BLaER1 treated with 17β-estradiol and CSF1 and Interleukin-3, amounts not matched to agents 10 nM and 100 nM (cell line): ENCODE results near the gene CADM1.
"Not testable (repeated sequence)": the region's sequence is repeated elsewhere in the genome, so short reads cannot be mapped to it uniquely, and the experiment has no call there.

ENCODE experiments used
- H3K27ac ChIP-seq, 11 experiments: shearing (Covaris generic); formaldehyde crosslinking; 2 replicates each; pipeline ENCODE4 v1.8.1; 2022
- H3K27me3 ChIP-seq, 11 experiments: shearing (Covaris generic); formaldehyde crosslinking; 2 replicates each; pipeline ENCODE4 v1.8.1; 2022
- H3K36me3 ChIP-seq, 11 experiments: shearing (Covaris generic); formaldehyde crosslinking; 2 replicates each; pipeline ENCODE4 v1.8.1; 2022
- H3K4me1 ChIP-seq, 10 experiments: shearing (Covaris generic); formaldehyde crosslinking; 2 replicates each; pipeline ENCODE4 v1.8.1; 2022
- H3K4me2 ChIP-seq, 11 experiments: shearing (Covaris generic); formaldehyde crosslinking; 2 replicates each; pipeline ENCODE4 v1.8.1; 2022
- H3K4me3 ChIP-seq, 10 experiments: shearing (Covaris generic); formaldehyde crosslinking; 2 replicates each; pipeline ENCODE4 v1.8.1; 2022
- H3K9ac ChIP-seq, 11 experiments: shearing (Covaris generic); formaldehyde crosslinking; 2 replicates each; pipeline ENCODE4 v1.8.1; 2022
- H3K9me3 ChIP-seq, 11 experiments: shearing (Covaris generic); formaldehyde crosslinking; replicated peaks in 1 of 11; 2 replicates each; pipeline ENCODE4 v1.8.1; 2022
- H4K20me1 ChIP-seq, 11 experiments: shearing (Covaris generic); formaldehyde crosslinking; 2 replicates each; pipeline ENCODE4 v1.8.1; 2022
- Cebpa-rat ChIP-seq, 11 experiments: shearing (Covaris generic); IDR thresholded peaks; 2 replicates each; pipeline ENCODE4 v1.8.1; 2022

CADM1 gene

GRCh38 chr11:115489466-115489865 is 14.7 kb downstream of the CADM1 start:
- no peaks in the 10 kb centered on the region for H3K4me1 ChIP-seq
- no peaks in the 10 kb centered on the region for H3K27me3 ChIP-seq
- H3K27ac ChIP-seq: no peak overlapping the region
- H3K9ac ChIP-seq: no peak overlapping the region
- H3K4me3 ChIP-seq: no peak overlapping the region
- H3K4me2 ChIP-seq: no peak overlapping the region
- no peaks in the 10 kb centered on the region for H4K20me1 ChIP-seq
- TF ChIP-seq Cebpa-rat (IDR thresholded peaks at IDR 0.05): no peak
- no peaks in the 10 kb centered on the region for H3K36me3 ChIP-seq
- H3K9me3 ChIP-seq: peaks cover 0 to 11% (median 0%) of the 10 kb centered on the region in 11 experiments; a peak in 1 of 22 replicates

- H3K9me3 ChIP-seq: peaks cover 0 to 11% (median 0%) of the 10 kb centered on the region in 11 experiments; a peak in 1 of 22 replicates
- no peak overlapping the region for H3K9ac ChIP-seq
- H3K4me3 ChIP-seq: no peak overlapping the region
- H3K27ac ChIP-seq: no peak overlapping the region
- no peaks in the 10 kb centered on the region for H4K20me1 ChIP-seq
- no peak for TF ChIP-seq Cebpa-rat (IDR thresholded peaks at IDR 0.05)
- no peak overlapping the region for H3K4me2 ChIP-seq
- no peaks in the 10 kb centered on the region for H3K36me3 ChIP-seq
- H3K27me3 ChIP-seq: no peaks in the 10 kb centered on the region
- H3K4me1 ChIP-seq: no peaks in the 10 kb centered on the region
These were observed 15.3 kb downstream of the CADM1 start for GRCh38 chr11:115488945-115489344.

- no peak overlapping the region for H3K4me3 ChIP-seq
- H3K27ac ChIP-seq: no peak overlapping the region
These were observed 22.7 kb downstream of the CADM1 start for GRCh38 chr11:115481528-115481927.

DNA sequence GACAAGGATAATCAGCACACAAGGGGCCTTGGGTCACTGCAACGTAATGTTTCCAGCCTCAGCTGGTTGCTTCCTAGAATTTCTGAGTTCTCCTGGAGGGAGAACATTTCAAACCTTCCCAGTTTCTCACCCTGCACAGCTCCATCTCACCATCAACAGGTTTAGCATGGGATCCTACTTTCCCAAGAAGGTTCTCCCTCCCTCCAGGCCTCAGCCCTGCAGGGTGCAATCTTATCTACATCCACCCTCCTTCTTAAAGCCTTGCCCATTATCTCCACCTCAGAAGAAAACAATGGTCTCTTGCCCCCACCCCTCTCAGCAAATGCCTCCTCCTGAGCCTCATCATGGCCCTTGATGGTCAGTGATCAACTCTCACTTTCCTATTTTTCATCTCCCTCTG is 23.6 kb downstream of the CADM1 start:
- Histone ChIP-seq H3K27ac (no peak overlapping the region), H4K20me1 (no peaks in the 10 kb centered on the region), H3K4me3 (no peak overlapping the region), H3K9ac (no peak overlapping the region), H3K9me3 (peaks cover 0 to 8% (median 0%) of the 10 kb centered on the region in 11 experiments; a peak in 1 of 22 replicates), H3K4me2 (no peak overlapping the region), H3K4me1 (no peaks in the 10 kb centered on the region), H3K27me3 (no peaks in the 10 kb centered on the region), H3K36me3 (no peaks in the 10 kb centered on the region)
- no peak for TF ChIP-seq Cebpa-rat (IDR thresholded peaks at IDR 0.05)

More at GRCh38 chr11:115481528-115481927, 22.7 kb downstream of the CADM1 start:
- Histone ChIP-seq H3K36me3 (no peaks in the 10 kb centered on the region), H4K20me1 (no peaks in the 10 kb centered on the region), H3K4me2 (no peak overlapping the region), H3K9me3 (peaks cover 0 to 11% (median 0%) of the 10 kb centered on the region in 11 experiments; a peak in 1 of 22 replicates), H3K27me3 (no peaks in the 10 kb centered on the region), H3K4me1 (no peaks in the 10 kb centered on the region), H3K9ac (no peak overlapping the region)
- no peak for TF ChIP-seq Cebpa-rat (IDR thresholded peaks at IDR 0.05)

GRCh38 chr11:115477410-115477809 is 26.8 kb downstream of the CADM1 start:
- no peaks in the 10 kb centered on the region for H3K27me3 ChIP-seq
- H3K9me3 ChIP-seq: no peaks in the 10 kb centered on the region
- no peaks in the 10 kb centered on the region for H3K36me3 ChIP-seq
- no peak overlapping the region for H3K27ac ChIP-seq
- H4K20me1 ChIP-seq: no peaks in the 10 kb centered on the region
- H3K9ac ChIP-seq: no peak overlapping the region
- no peaks in the 10 kb centered on the region for H3K4me1 ChIP-seq
- H3K4me3 ChIP-seq: no peak overlapping the region
- no peak for TF ChIP-seq Cebpa-rat (IDR thresholded peaks at IDR 0.05)
- H3K4me2 ChIP-seq: no peak overlapping the region

GRCh38 chr11:115476463-115477286 is 27.5 kb downstream of the CADM1 start:
- Histone ChIP-seq H3K27ac (no peak overlapping the region), H3K36me3 (no peaks in the 10 kb centered on the region), H4K20me1 (no peaks in the 10 kb centered on the region), H3K27me3 (no peaks in the 10 kb centered on the region), H3K4me2 (no peak overlapping the region), H3K4me1 (no peaks in the 10 kb centered on the region), H3K9ac (no peak overlapping the region), H3K9me3 (no peaks in the 10 kb centered on the region), H3K4me3 (no peak overlapping the region)
- no peak for TF ChIP-seq Cebpa-rat (IDR thresholded peaks at IDR 0.05)

DNA sequence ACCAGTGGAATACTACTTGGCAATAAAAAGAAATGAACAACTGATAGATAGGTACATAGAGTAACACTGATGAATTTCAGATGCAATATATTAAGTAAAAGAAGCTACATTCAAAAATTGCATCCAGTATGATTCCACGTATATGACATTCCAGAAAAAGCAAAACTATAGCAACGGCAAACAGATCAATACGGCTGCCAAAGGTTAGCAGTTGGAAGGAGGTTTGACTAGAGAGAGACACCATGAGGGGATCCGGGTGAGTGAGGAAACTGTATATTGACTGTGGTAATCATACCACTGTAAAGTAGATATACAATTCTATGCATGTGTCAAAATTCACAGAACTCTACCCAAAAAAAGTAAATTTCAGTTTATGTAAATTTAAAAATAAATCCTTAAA is 28.7 kb downstream of the CADM1 start:
- Histone ChIP-seq H3K9ac (no peak overlapping the region), H4K20me1 (no peaks in the 10 kb centered on the region), H3K9me3 (no peaks in the 10 kb centered on the region), H3K27me3 (no peaks in the 10 kb centered on the region), H3K4me2 (no peak overlapping the region), H3K4me3 (no peak overlapping the region), H3K4me1 (peaks cover 0 to 7% (median 0%) of the 10 kb centered on the region in 10 experiments; a peak in 1 of 20 replicates), H3K36me3 (no peaks in the 10 kb centered on the region), H3K27ac (no peak overlapping the region)
- no peak for TF ChIP-seq Cebpa-rat (IDR thresholded peaks at IDR 0.05)

DNA sequence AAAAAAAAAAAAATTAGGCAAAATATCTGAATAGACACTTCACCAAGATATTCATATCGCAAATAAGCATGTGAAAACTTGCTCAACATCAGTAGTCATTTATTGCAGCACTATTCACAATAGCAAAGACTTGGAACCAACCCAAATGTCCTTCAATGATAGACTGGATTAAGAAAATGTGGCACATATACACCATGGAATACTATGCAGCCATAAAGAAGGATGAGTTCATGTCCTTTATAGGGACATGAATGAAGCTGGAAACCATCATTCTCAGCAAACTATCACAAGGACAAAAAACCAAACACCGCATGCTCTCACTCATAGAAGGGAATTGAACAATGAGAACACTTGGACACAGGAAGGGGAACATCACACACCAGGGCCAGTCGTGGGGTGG is 29.9 kb downstream of the CADM1 start:
- H3K4me2 ChIP-seq, H3K27ac ChIP-seq, H3K9me3 ChIP-seq, H3K36me3 ChIP-seq, H4K20me1 ChIP-seq, H3K4me3 ChIP-seq, H3K9ac ChIP-seq, H3K27me3 ChIP-seq: not testable (repeated sequence)
- H3K4me1 ChIP-seq: peaks cover 0 to 12% (median 4%) of the 10 kb centered on the region in 10 experiments; a peak in 16 of 20 replicates

DNA sequence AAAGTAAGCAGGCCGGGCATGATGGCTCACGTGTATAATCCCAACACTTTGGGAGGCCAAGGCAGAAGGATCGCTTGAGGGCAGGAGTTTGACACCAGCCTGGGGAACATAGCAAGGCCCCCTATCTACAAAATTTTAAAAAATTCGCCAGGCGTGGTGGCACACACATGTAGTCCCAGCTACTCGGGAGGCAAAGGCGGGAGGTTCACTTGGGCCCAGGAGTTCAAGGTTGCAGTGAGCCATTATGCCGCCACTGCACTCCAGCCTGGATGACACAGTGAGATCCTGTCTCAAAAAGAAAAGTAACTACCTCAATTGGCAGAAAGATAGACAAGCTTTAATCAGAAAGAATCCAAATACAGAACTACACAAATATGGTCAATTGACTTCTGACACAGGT is 31.0 kb downstream of the CADM1 start:
- Histone ChIP-seq H3K9me3 (no peaks in the 10 kb centered on the region), H3K27me3 (no peaks in the 10 kb centered on the region), H4K20me1 (no peaks in the 10 kb centered on the region), H3K4me1 (peaks cover 0 to 18% (median 8%) of the 10 kb centered on the region in 10 experiments; a peak in 16 of 20 replicates), H3K27ac (no peak overlapping the region), H3K36me3 (no peaks in the 10 kb centered on the region), H3K9ac (no peak overlapping the region), H3K4me2 (no peak overlapping the region), H3K4me3 (no peak overlapping the region)
- TF ChIP-seq Cebpa-rat (IDR thresholded peaks at IDR 0.05): no peak

DNA sequence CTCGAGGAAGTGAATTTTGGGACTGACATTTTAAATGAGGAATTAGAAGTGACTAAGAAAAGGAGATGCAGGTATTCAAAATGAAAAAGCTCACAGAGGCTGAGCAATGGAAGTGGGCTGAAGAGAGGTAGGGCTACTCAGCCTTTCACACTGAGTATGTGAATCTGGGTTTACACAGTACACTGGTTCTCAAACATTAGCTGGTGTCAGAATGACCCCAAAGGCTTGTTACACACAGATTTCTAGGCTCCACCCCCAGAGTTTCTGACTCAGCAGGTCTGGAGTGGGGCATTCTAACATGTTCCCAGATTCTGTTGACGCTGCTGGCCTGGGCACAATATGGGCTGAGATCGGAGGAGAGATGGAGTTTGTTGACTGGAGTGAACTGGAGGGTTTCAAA is 32.8 kb downstream of the CADM1 start:
- Histone ChIP-seq H4K20me1 (no peaks in the 10 kb centered on the region), H3K4me2 (no peak overlapping the region), H3K4me1 (peaks cover 0 to 18% (median 8%) of the 10 kb centered on the region in 10 experiments; a peak in 16 of 20 replicates), H3K9me3 (no peaks in the 10 kb centered on the region), H3K9ac (no peak overlapping the region), H3K27me3 (no peaks in the 10 kb centered on the region; a peak in 1 of 22 replicates), H3K36me3 (no peaks in the 10 kb centered on the region), H3K4me3 (no peak overlapping the region), H3K27ac (no peak overlapping the region)
- TF ChIP-seq Cebpa-rat (IDR thresholded peaks at IDR 0.05): no peak
